Panc1 (cell line): ENCODE data around the gene CIITA. TPM values are rescaled to one million over a fixed set of nuclear protein-coding genes. Genes with fewer than 3 reads are reported as not detected.

Experiments
- ATAC-seq: fragments of 200-7000 bp; cut with Tn5 transposase; 2 replicates; pipeline ENCODE4 v1.9.1; 2020; ENCODE audit warnings: mild to moderate bottlenecking, moderate library complexity
- BruUV-seq: library from RNA; stranded (reverse); fragments of 400-500 nt; replicated peaks from 2 replicates; lab custom pipeline; 2021; lab: Mats Ljungman, UMichigan
- CTCF ChIA-PET: fragments of 300-600 bp; sonication (Branson Sonifier 250); formaldehyde crosslinking; loops from one replicate; lab custom pipeline; 2022; ENCODE audit warnings: antibody characterized with exemption; lab: Charles Lee
- POLR2A ChIA-PET: fragments of 300-600 bp; sonication (Branson Sonifier 250); formaldehyde crosslinking; loops from one replicate; lab custom pipeline; 2022; ENCODE audit warnings: antibody characterized with exemption; lab: Charles Lee
- DNase-seq: peaks from one replicate; pipeline ENCODE4 v3.0.0-alpha.2; 2010; ENCODE audit warnings: low read depth, low spot score
- H3K27ac ChIP-seq: 2 replicates; pipeline ENCODE4 v1.5.1; 2011; ENCODE audit warnings: mild to moderate bottlenecking, low read length, inconsistent platforms
- H3K27me3 ChIP-seq: fragments of 200-500 bp; sonication (Bioruptor generic); 2 replicates; pipeline ENCODE4 v1.6.0; 2014; ENCODE audit warnings: low read length, inconsistent platforms; ENCODE audit not compliant: control insufficient read depth, insufficient read depth
- H3K36me3 ChIP-seq: fragments of 200-500 bp; sonication (Bioruptor generic); 2 replicates; pipeline ENCODE4 v1.5.1; 2014; ENCODE audit warnings: inconsistent platforms, mild to moderate bottlenecking, low read length, moderate library complexity; ENCODE audit not compliant: control insufficient read depth, insufficient read depth
- H3K4me1 ChIP-seq: 2 replicates; pipeline ENCODE4 v1.5.1; 2011; ENCODE audit warnings: inconsistent platforms, mild to moderate bottlenecking, low read length, moderate library complexity; ENCODE audit not compliant: control insufficient read depth, insufficient read depth
- H3K4me3 ChIP-seq, 2 experiments: 2 replicates each; pipeline ENCODE4 v1.5.1; 2011 to 2012; ENCODE audit warnings: low read depth in 2 of 2, low read length in 2 of 2, mild to moderate bottlenecking in 2 of 2, inconsistent platforms in 1 of 2, moderate library complexity in 1 of 2
- H3K9me3 ChIP-seq: fragments of 200-500 bp; sonication (Bioruptor generic); 2 replicates; pipeline ENCODE4 v1.5.1; 2014; ENCODE audit warnings: low read depth, mild to moderate bottlenecking, inconsistent platforms, low read length, moderate library complexity; ENCODE audit not compliant: control insufficient read depth, insufficient read depth
- CTCF ChIP-seq: fragments of 450-650 bp; IDR thresholded peaks from 2 replicates; pipeline ENCODE4 v1.5.1; 2017; ENCODE audit warnings: mild to moderate bottlenecking
- POLR2AphosphoS5 ChIP-seq: IDR thresholded peaks from 2 replicates; pipeline ENCODE4 v1.6.1; 2012; ENCODE audit warnings: mild to moderate bottlenecking, low read depth, low read length, moderate library complexity
- SIN3A ChIP-seq: IDR thresholded peaks from 2 replicates; pipeline ENCODE4 v1.6.1; 2012; ENCODE audit warnings: low read depth, mild to moderate bottlenecking, low read length, moderate library complexity, borderline replicate concordance; ENCODE audit not compliant: insufficient read depth
- TCF7L2 ChIP-seq: IDR thresholded peaks from 2 replicates; pipeline ENCODE4 v1.6.1; 2011; ENCODE audit warnings: mild to moderate bottlenecking, low read depth, low read length, inconsistent platforms
- in situ Hi-C: cut with HindIII; loops from 2 replicates; pipeline ENCODE4 v1.10.0; 2016; ENCODE audit warnings: low sequenced_read_pairs, low pct_unique_long_range_greater_than_20kb
- intact Hi-C: fragments of 100-400 bp; cut with micrococcal nuclease; formaldehyde crosslinking; loops from one replicate; pipeline ENCODE4 v1.10.0; 2022; ENCODE audit not compliant: unreplicated experiment
- total RNA-seq: library from RNA; stranded (reverse); gene quantifications from one replicate; pipeline ENCODE4 v1.2.1, GENCODE V29; 2021; ENCODE audit not compliant: unreplicated experiment
- TF ChIP-seq, protein P1 (sequence below), 2 experiments: IDR thresholded peaks; 2 replicates each; pipeline ENCODE4 v1.6.1; 2011 to 2012; ENCODE audit warnings: low read depth in 2 of 2, control low read depth in 1 of 2, low read length in 1 of 2, mild to moderate bottlenecking in 1 of 2, moderate library complexity in 1 of 2; ENCODE audit not compliant: insufficient read depth in 1 of 2

The CIITA gene
- total RNA-seq, 1 experiment from 2014 or later = 0.41 TPM

DNA sequence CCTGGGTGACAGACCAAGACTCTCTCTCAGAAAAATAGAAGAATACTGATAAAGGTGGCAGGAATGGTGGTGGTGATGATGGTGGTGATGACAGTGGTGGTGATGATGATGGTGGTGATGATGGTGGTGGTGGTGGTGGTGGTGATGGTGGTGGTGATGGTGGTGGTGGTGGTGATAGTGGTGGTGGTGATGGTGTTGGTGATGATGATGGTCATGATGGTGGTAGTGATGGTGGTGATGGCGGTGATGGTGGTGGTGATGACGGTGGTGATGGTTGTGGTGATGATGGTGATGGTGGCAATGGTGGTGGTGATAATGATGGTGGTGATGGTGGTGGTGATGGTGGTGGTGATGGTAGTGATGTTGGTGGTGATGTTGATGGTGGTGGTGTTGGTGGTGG, 18.0 kb upstream of the CIITA start:
- no peak overlapping the region for H3K4me3 ChIP-seq
- in situ Hi-C loops = no loop called here
- ATAC-seq (no peak), DNase-seq (no peak)
- intact Hi-C loops = no loop called here
- no peaks in the 10 kb centered on the region for H3K36me3 ChIP-seq
- H3K9me3 ChIP-seq = no peaks in the 10 kb centered on the region
- H3K27ac ChIP-seq = no peak overlapping the region
- BruUV-seq = no TSS peak
- TF ChIP-seq CTCF = no peak
- TF ChIP-seq TCF7L2 = no peak
- no peak for TF ChIP-seq SIN3A
- TF ChIP-seq, protein P1, sequence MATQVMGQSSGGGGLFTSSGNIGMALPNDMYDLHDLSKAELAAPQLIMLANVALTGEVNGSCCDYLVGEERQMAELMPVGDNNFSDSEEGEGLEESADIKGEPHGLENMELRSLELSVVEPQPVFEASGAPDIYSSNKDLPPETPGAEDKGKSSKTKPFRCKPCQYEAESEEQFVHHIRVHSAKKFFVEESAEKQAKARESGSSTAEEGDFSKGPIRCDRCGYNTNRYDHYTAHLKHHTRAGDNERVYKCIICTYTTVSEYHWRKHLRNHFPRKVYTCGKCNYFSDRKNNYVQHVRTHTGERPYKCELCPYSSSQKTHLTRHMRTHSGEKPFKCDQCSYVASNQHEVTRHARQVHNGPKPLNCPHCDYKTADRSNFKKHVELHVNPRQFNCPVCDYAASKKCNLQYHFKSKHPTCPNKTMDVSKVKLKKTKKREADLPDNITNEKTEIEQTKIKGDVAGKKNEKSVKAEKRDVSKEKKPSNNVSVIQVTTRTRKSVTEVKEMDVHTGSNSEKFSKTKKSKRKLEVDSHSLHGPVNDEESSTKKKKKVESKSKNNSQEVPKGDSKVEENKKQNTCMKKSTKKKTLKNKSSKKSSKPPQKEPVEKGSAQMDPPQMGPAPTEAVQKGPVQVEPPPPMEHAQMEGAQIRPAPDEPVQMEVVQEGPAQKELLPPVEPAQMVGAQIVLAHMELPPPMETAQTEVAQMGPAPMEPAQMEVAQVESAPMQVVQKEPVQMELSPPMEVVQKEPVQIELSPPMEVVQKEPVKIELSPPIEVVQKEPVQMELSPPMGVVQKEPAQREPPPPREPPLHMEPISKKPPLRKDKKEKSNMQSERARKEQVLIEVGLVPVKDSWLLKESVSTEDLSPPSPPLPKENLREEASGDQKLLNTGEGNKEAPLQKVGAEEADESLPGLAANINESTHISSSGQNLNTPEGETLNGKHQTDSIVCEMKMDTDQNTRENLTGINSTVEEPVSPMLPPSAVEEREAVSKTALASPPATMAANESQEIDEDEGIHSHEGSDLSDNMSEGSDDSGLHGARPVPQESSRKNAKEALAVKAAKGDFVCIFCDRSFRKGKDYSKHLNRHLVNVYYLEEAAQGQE (IDR thresholded peaks at IDR 0.05; ENCODE audit: insufficient read depth in 1 of 2, low read depth in 2 of 2, low read length in 1 of 2) = no peak
- TF ChIP-seq POLR2AphosphoS5 = no peak
- peaks cover 11% of the 10 kb centered on the region for H3K27me3 ChIP-seq
- ChIA-PET POLR2A (no interaction called here), CTCF (no interaction called here)
- no peaks in the 10 kb centered on the region for H3K4me1 ChIP-seq

- Histone ChIP-seq H3K27ac (no peak overlapping the region), H3K36me3 (no peaks in the 10 kb centered on the region), H3K4me3 (no peak overlapping the region), H3K4me1 (no peaks in the 10 kb centered on the region), H3K27me3 (peaks cover 15% of the 10 kb centered on the region), H3K9me3 (no peaks in the 10 kb centered on the region)
- ATAC-seq = no peak
- POLR2A ChIA-PET = no interaction called here
- CTCF ChIA-PET = no interaction called here
- intact Hi-C loops = no loop called here
- no TSS peak for BruUV-seq
- in situ Hi-C loops = no loop called here
- no peak for DNase-seq
- no peak for TF ChIP-seq SIN3A
- TF ChIP-seq, protein P1 (IDR thresholded peaks at IDR 0.05; ENCODE audit: insufficient read depth in 1 of 2, low read depth in 2 of 2, low read length in 1 of 2) = no peak
- no peak for TF ChIP-seq TCF7L2
- TF ChIP-seq CTCF = no peak
- TF ChIP-seq POLR2AphosphoS5 = no peak
Observed at GRCh38 chr16:10859658-10860057, 17.3 kb upstream of the CIITA start.
